Activated naive CD4-positive, alpha-beta T cell treated with anti-CD3 and anti-CD28 coated beads, Interleukin-2, amount 10 ng/mL, durations not matched to agents 7 days and 5 days (primary cell): ENCODE results near the gene CACNB4.

Experiments used
- CTCF ChIA-PET: fragments of 350-600 bp; sonication (Branson Sonifier 250); formaldehyde crosslinking; loops from one replicate; lab custom pipeline; 2021; ENCODE audit warnings: antibody characterized with exemption; lab: Charles Lee
- DNase-seq: peaks from one replicate; pipeline ENCODE4 v3.0.0-alpha.2; 2020
- H3K27ac Mint-ChIP-seq: one replicate; pipeline ENCODE4 v1.8.0; 2021; ENCODE audit warnings: mild to moderate bottlenecking, moderate library complexity, mixed read lengths
- H3K27me3 Mint-ChIP-seq: one replicate; pipeline ENCODE4 v1.8.0; 2021; ENCODE audit warnings: mild to moderate bottlenecking, mixed read lengths
- H3K36me3 Mint-ChIP-seq: one replicate; pipeline ENCODE4 v1.8.0; 2021; ENCODE audit warnings: mixed read lengths
- H3K4me1 Mint-ChIP-seq: one replicate; pipeline ENCODE4 v1.8.0; 2021; ENCODE audit warnings: mixed read lengths
- H3K4me3 Mint-ChIP-seq: one replicate; pipeline ENCODE4 v1.8.0; 2021; ENCODE audit warnings: mild to moderate bottlenecking, moderate library complexity, mixed read lengths
- H3K9me3 Mint-ChIP-seq: one replicate; pipeline ENCODE4 v1.8.0; 2021; ENCODE audit warnings: mixed read lengths

CACNB4 gene

GRCh38 chr2:151976945-151977353 is 121.9 kb downstream of the CACNB4 start:
- CTCF ChIA-PET, result interaction anchor here (1.8 kb wide), 1 partner anchor 22 kb away, joined by 6 read pairs; no protein-coding TSS in a partner anchor
- H3K27me3 Mint-ChIP-seq, result peaks cover 4% of the 10 kb centered on the region

GRCh38 chr2:151975460-151976414 is 123.1 kb downstream of the CACNB4 start:
- no peak overlapping the region for H3K27ac Mint-ChIP-seq
- H3K4me3 Mint-ChIP-seq, result no peak overlapping the region
- no peak for DNase-seq
- CTCF ChIA-PET, result interaction anchor here (1.8 kb wide), 1 partner anchor 23 kb away, joined by 6 read pairs; no protein-coding TSS in a partner anchor
- H3K4me1 Mint-ChIP-seq, result no peaks in the 10 kb centered on the region
- H3K27me3 Mint-ChIP-seq, result peaks cover 4% of the 10 kb centered on the region
- no peaks in the 10 kb centered on the region for H3K36me3 Mint-ChIP-seq
- H3K9me3 Mint-ChIP-seq, result no peaks in the 10 kb centered on the region

More at GRCh38 chr2:151976945-151977353, 121.9 kb downstream of the CACNB4 start:
- no peak for DNase-seq
- Mint-ChIP-seq H3K27ac (no peak overlapping the region), H3K4me1 (no peaks in the 10 kb centered on the region), H3K36me3 (no peaks in the 10 kb centered on the region), H3K4me3 (no peak overlapping the region), H3K9me3 (no peaks in the 10 kb centered on the region)

GRCh38 chr2:151974988-151975387 is 123.9 kb downstream of the CACNB4 start:
- H3K9me3 Mint-ChIP-seq, result no peaks in the 10 kb centered on the region
- CTCF ChIA-PET, result interaction anchor here (0.6 kb wide), 1 partner anchor 17 kb away, joined by 3 read pairs; no protein-coding TSS in a partner anchor

GRCh38 chr2:151973901-151974199 is 125.0 kb downstream of the CACNB4 start:
- Mint-ChIP-seq H3K4me3 (no peak overlapping the region), H3K4me1 (no peaks in the 10 kb centered on the region), H3K27me3 (peaks cover 6% of the 10 kb centered on the region), H3K9me3 (no peaks in the 10 kb centered on the region), H3K36me3 (no peaks in the 10 kb centered on the region), H3K27ac (no peak overlapping the region)
- DNase-seq, result no peak
- CTCF ChIA-PET, result interaction anchor here (0.7 kb wide), 1 partner anchor 13 kb away, joined by 3 read pairs; no protein-coding TSS in a partner anchor

More at GRCh38 chr2:151974988-151975387, 123.9 kb downstream of the CACNB4 start:
- no peak for DNase-seq
- Mint-ChIP-seq H3K27me3 (peaks cover 4% of the 10 kb centered on the region), H3K4me1 (no peaks in the 10 kb centered on the region), H3K4me3 (no peak overlapping the region), H3K27ac (no peak overlapping the region), H3K36me3 (no peaks in the 10 kb centered on the region)

GRCh38 chr2:151973013-151973900 is 125.6 kb downstream of the CACNB4 start:
- no peaks in the 10 kb centered on the region for H3K4me1 Mint-ChIP-seq
- no peak overlapping the region for H3K4me3 Mint-ChIP-seq
- CTCF ChIA-PET, result interaction anchor here (0.7 kb wide), 1 partner anchor 13 kb away, joined by 3 read pairs; no protein-coding TSS in a partner anchor
- H3K27ac Mint-ChIP-seq, result no peak overlapping the region
- no peaks in the 10 kb centered on the region for H3K9me3 Mint-ChIP-seq
- peaks cover 4% of the 10 kb centered on the region for H3K27me3 Mint-ChIP-seq
- no peak for DNase-seq
- no peaks in the 10 kb centered on the region for H3K36me3 Mint-ChIP-seq

- Mint-ChIP-seq H3K4me1 (no peaks in the 10 kb centered on the region), H3K27me3 (peaks cover 4% of the 10 kb centered on the region), H3K4me3 (no peak overlapping the region), H3K27ac (no peak overlapping the region), H3K36me3 (no peaks in the 10 kb centered on the region), H3K9me3 (no peaks in the 10 kb centered on the region)
- CTCF ChIA-PET, result interaction anchor here (0.6 kb wide), 1 partner anchor 61 kb away, joined by 4 read pairs; no protein-coding TSS in a partner anchor
- DNase-seq, result no peak
These were observed 126.4 kb downstream of the CACNB4 start for GRCh38 chr2:151972241-151973012.

- Mint-ChIP-seq H3K36me3 (no peaks in the 10 kb centered on the region), H3K9me3 (no peaks in the 10 kb centered on the region), H3K27me3 (peaks cover 4% of the 10 kb centered on the region), H3K4me3 (no peak overlapping the region), H3K4me1 (no peaks in the 10 kb centered on the region), H3K27ac (no peak overlapping the region)
- DNase-seq, result no peak
- CTCF ChIA-PET, result interaction anchor here (0.6 kb wide), 1 partner anchor 62 kb away, joined by 4 read pairs; no protein-coding TSS in a partner anchor
These were observed 127.4 kb downstream of the CACNB4 start for GRCh38 chr2:151971301-151972051.

- Mint-ChIP-seq H3K9me3 (no peaks in the 10 kb centered on the region), H3K36me3 (no peaks in the 10 kb centered on the region), H3K4me1 (no peaks in the 10 kb centered on the region), H3K27me3 (peaks cover 4% of the 10 kb centered on the region), H3K27ac (no peak overlapping the region), H3K4me3 (no peak overlapping the region)
- no peak for DNase-seq
- CTCF ChIA-PET, result no interaction called here
These were observed 129.9 kb downstream of the CACNB4 start for GRCh38 chr2:151968770-151969470.

GRCh38 chr2:151967829-151968722 is 130.8 kb downstream of the CACNB4 start:
- no peak overlapping the region for H3K27ac Mint-ChIP-seq
- H3K4me1 Mint-ChIP-seq, result no peaks in the 10 kb centered on the region
- no peak overlapping the region for H3K4me3 Mint-ChIP-seq

GRCh38 chr2:151965884-151966283 is 133.0 kb downstream of the CACNB4 start:
- CTCF ChIA-PET, result no interaction called here
- no peak for DNase-seq
- no peak overlapping the region for H3K27ac Mint-ChIP-seq
- H3K36me3 Mint-ChIP-seq, result no peaks in the 10 kb centered on the region
- no peak overlapping the region for H3K4me3 Mint-ChIP-seq
- H3K9me3 Mint-ChIP-seq, result no peaks in the 10 kb centered on the region
- H3K4me1 Mint-ChIP-seq, result no peaks in the 10 kb centered on the region
- peaks cover 4% of the 10 kb centered on the region for H3K27me3 Mint-ChIP-seq

More at GRCh38 chr2:151967829-151968722, 130.8 kb downstream of the CACNB4 start:
- H3K27me3 Mint-ChIP-seq, result peaks cover 4% of the 10 kb centered on the region
- CTCF ChIA-PET, result no interaction called here
- no peaks in the 10 kb centered on the region for H3K36me3 Mint-ChIP-seq
- no peak for DNase-seq
- H3K9me3 Mint-ChIP-seq, result no peaks in the 10 kb centered on the region

GRCh38 chr2:151961558-151961957 is 137.3 kb downstream of the CACNB4 start:
- Mint-ChIP-seq H3K4me3 (no peak overlapping the region), H3K36me3 (no peaks in the 10 kb centered on the region), H3K4me1 (no peaks in the 10 kb centered on the region), H3K9me3 (no peaks in the 10 kb centered on the region), H3K27me3 (no peaks in the 10 kb centered on the region), H3K27ac (no peak overlapping the region)
- DNase-seq, result no peak
- CTCF ChIA-PET, result no interaction called here

GRCh38 chr2:151959238-151959637 is 139.6 kb downstream of the CACNB4 start:
- Mint-ChIP-seq H3K4me1 (no peaks in the 10 kb centered on the region), H3K9me3 (no peaks in the 10 kb centered on the region), H3K36me3 (no peaks in the 10 kb centered on the region), H3K27ac (no peak overlapping the region), H3K27me3 (no peaks in the 10 kb centered on the region), H3K4me3 (no peak overlapping the region)
- DNase-seq, result no peak
- CTCF ChIA-PET, result no interaction called here
